IPS-18a (cell line): ENCODE results near the gene CCDC137.

Experiments
- H3K27ac ChIP-seq: one replicate; pipeline ENCODE4 v1.5.1; 2013; ENCODE audit warnings: low read length
- H3K27me3 ChIP-seq: one replicate; pipeline ENCODE4 v1.6.1; 2013; ENCODE audit warnings: mild to moderate bottlenecking, low read length; ENCODE audit not compliant: control insufficient read depth, insufficient read depth
- H3K36me3 ChIP-seq: one replicate; pipeline ENCODE4 v1.6.1; 2013; ENCODE audit warnings: low read depth, low read length; ENCODE audit not compliant: control insufficient read depth
- H3K4me1 ChIP-seq: one replicate; pipeline ENCODE4 v1.6.1; 2013; ENCODE audit warnings: low read depth, low read length; ENCODE audit not compliant: control insufficient read depth
- H3K4me3 ChIP-seq: one replicate; pipeline ENCODE4 v1.5.1; 2013; ENCODE audit warnings: low read length
- H3K9ac ChIP-seq: one replicate; pipeline ENCODE4 v1.6.1; 2013; ENCODE audit warnings: mild to moderate bottlenecking, low read length, moderate library complexity
- H3K9me3 ChIP-seq: one replicate; pipeline ENCODE4 v1.6.1; 2013; ENCODE audit warnings: low read depth, low read length; ENCODE audit not compliant: control insufficient read depth

The CCDC137 gene

GRCh38 chr17:81715107-81715871 lies 48.8 kb downstream of the CCDC137 start:
- H3K27ac ChIP-seq: no peak overlapping the region
- H3K36me3 ChIP-seq: peaks cover 5% of the 10 kb centered on the region
- peaks cover 7% of the 10 kb centered on the region for H3K4me1 ChIP-seq
- peaks cover 9% of the 10 kb centered on the region for H3K27me3 ChIP-seq
- H3K4me3 ChIP-seq: no peak overlapping the region
- H3K9me3 ChIP-seq: no peaks in the 10 kb centered on the region
- no peak overlapping the region for H3K9ac ChIP-seq

- H3K4me3 ChIP-seq: no peak overlapping the region
Measured at GRCh38 chr17:81715872-81716673, 49.5 kb downstream of the CCDC137 start.

GRCh38 chr17:81716674-81716996 lies 50.1 kb downstream of the CCDC137 start:
- no peak overlapping the region for H3K4me3 ChIP-seq
- H3K27me3 ChIP-seq: no peaks in the 10 kb centered on the region
- H3K27ac ChIP-seq: no peak overlapping the region
- H3K36me3 ChIP-seq: peaks cover 5% of the 10 kb centered on the region
- no peaks in the 10 kb centered on the region for H3K4me1 ChIP-seq
- H3K9me3 ChIP-seq: no peaks in the 10 kb centered on the region
- H3K9ac ChIP-seq: no peak overlapping the region

More at GRCh38 chr17:81715872-81716673, 49.5 kb downstream of the CCDC137 start:
- no peaks in the 10 kb centered on the region for H3K9me3 ChIP-seq
- H3K36me3 ChIP-seq: peaks cover 5% of the 10 kb centered on the region
- H3K27ac ChIP-seq: no peak overlapping the region
- H3K9ac ChIP-seq: no peak overlapping the region
- H3K27me3 ChIP-seq: peaks cover 3% of the 10 kb centered on the region
- peaks cover 1% of the 10 kb centered on the region for H3K4me1 ChIP-seq

- H3K4me1 ChIP-seq: no peaks in the 10 kb centered on the region
- H3K27me3 ChIP-seq: no peaks in the 10 kb centered on the region
- H3K4me3 ChIP-seq: no peak overlapping the region
- no peak overlapping the region for H3K9ac ChIP-seq
- no peak overlapping the region for H3K27ac ChIP-seq
- no peaks in the 10 kb centered on the region for H3K9me3 ChIP-seq
- peaks cover 5% of the 10 kb centered on the region for H3K36me3 ChIP-seq
Measured at GRCh38 chr17:81717049-81717765, 50.7 kb downstream of the CCDC137 start.

GRCh38 chr17:81717766-81718089 lies 51.2 kb downstream of the CCDC137 start:
- Histone ChIP-seq H3K27me3 (no peaks in the 10 kb centered on the region), H3K9ac (no peak overlapping the region), H3K4me1 (no peaks in the 10 kb centered on the region), H3K4me3 (no peak overlapping the region), H3K27ac (no peak overlapping the region), H3K36me3 (peaks cover 5% of the 10 kb centered on the region), H3K9me3 (no peaks in the 10 kb centered on the region)

- Histone ChIP-seq H3K36me3 (peaks cover 5% of the 10 kb centered on the region), H3K9me3 (no peaks in the 10 kb centered on the region), H3K27me3 (no peaks in the 10 kb centered on the region), H3K4me1 (no peaks in the 10 kb centered on the region), H3K4me3 (no peak overlapping the region), H3K27ac (no peak overlapping the region), H3K9ac (no peak overlapping the region)
Measured at GRCh38 chr17:81719410-81720266, 53.1 kb downstream of the CCDC137 start.

- H3K9ac ChIP-seq: no peak overlapping the region
- H3K4me1 ChIP-seq: no peaks in the 10 kb centered on the region
- no peak overlapping the region for H3K27ac ChIP-seq
- H3K27me3 ChIP-seq: no peaks in the 10 kb centered on the region
- no peaks in the 10 kb centered on the region for H3K9me3 ChIP-seq
- peaks cover 5% of the 10 kb centered on the region for H3K36me3 ChIP-seq
- H3K4me3 ChIP-seq: no peak overlapping the region
Measured at GRCh38 chr17:81720267-81721071, 53.9 kb downstream of the CCDC137 start.

GRCh38 chr17:81722184-81723120 lies 55.9 kb downstream of the CCDC137 start:
- Histone ChIP-seq H3K36me3 (peaks cover 5% of the 10 kb centered on the region), H3K27ac (no peak overlapping the region), H3K9me3 (no peaks in the 10 kb centered on the region), H3K27me3 (no peaks in the 10 kb centered on the region), H3K4me3 (no peak overlapping the region), H3K4me1 (no peaks in the 10 kb centered on the region), H3K9ac (no peak overlapping the region)
